Chondrocyte (in vitro differentiated cells): ENCODE data around the gene LMCD1. TPM values are rescaled to one million over a fixed set of nuclear protein-coding genes. Genes with fewer than 3 reads are reported as not detected.

Source experiments
- DNase-seq: peaks from one replicate; pipeline ENCODE4 v3.0.0; 2021; ENCODE audit warnings: mixed read lengths, low spot score
- H3K27ac Mint-ChIP-seq: one replicate; pipeline ENCODE4 v1.8.0; 2021; ENCODE audit warnings: mild to moderate bottlenecking, moderate library complexity, mixed read lengths; ENCODE audit not compliant: unreplicated experiment
- H3K27me3 Mint-ChIP-seq: 2 replicates; pipeline ENCODE4 v1.8.0; 2021; ENCODE audit warnings: low read depth, mixed read lengths
- H3K36me3 Mint-ChIP-seq: 2 replicates; pipeline ENCODE4 v1.8.0; 2021; ENCODE audit warnings: low read depth, mixed read lengths
- H3K4me1 Mint-ChIP-seq: 2 replicates; pipeline ENCODE4 v1.8.0; 2021; ENCODE audit warnings: low read depth, mild to moderate bottlenecking, mixed read lengths
- H3K4me3 Mint-ChIP-seq: one replicate; pipeline ENCODE4 v1.8.0; 2021; ENCODE audit warnings: mild to moderate bottlenecking, moderate library complexity, mixed read lengths; ENCODE audit not compliant: unreplicated experiment
- H3K9me3 Mint-ChIP-seq: 2 replicates; pipeline ENCODE4 v1.8.0; 2021; ENCODE audit warnings: low read depth, mixed read lengths
- CTCF ChIP-seq: fragments of 200-600 bp; sonication (generic); IDR thresholded peaks from 2 replicates; pipeline ENCODE4 v1.5.0; 2021; ENCODE audit warnings: antibody characterized with exemption, mild to moderate bottlenecking, moderate library complexity
- total RNA-seq: library from RNA; stranded (reverse); gene quantifications from 3 replicates; pipeline ENCODE4 v1.2.1, GENCODE V29; 2021

The LMCD1 gene
- total RNA-seq, 1 donor from 2014 or later, result 263 TPM

- H3K9me3 Mint-ChIP-seq, result peaks cover 2% of the 10 kb centered on the region
- peak overlapping the region; percentile 98 for H3K27ac Mint-ChIP-seq
- TF ChIP-seq CTCF, result no peak
- peaks cover 70% of the 10 kb centered on the region for H3K4me1 Mint-ChIP-seq
- H3K36me3 Mint-ChIP-seq, result peaks cover 38% of the 10 kb centered on the region
- no peak overlapping the region for H3K4me3 Mint-ChIP-seq
- no peaks in the 10 kb centered on the region for H3K27me3 Mint-ChIP-seq
- DNase-seq, result no peak
Measured at GRCh38 chr3:8562081-8562595, 60.5 kb downstream of the LMCD1 start.

- Mint-ChIP-seq H3K4me3 (no peak overlapping the region), H3K36me3 (peaks cover 40% of the 10 kb centered on the region), H3K4me1 (peaks cover 65% of the 10 kb centered on the region), H3K27me3 (no peaks in the 10 kb centered on the region), H3K27ac (peak overlapping the region; percentile 68), H3K9me3 (peaks cover 2% of the 10 kb centered on the region)
- no peak for TF ChIP-seq CTCF
- no peak for DNase-seq
Measured at GRCh38 chr3:8563146-8563545, 61.5 kb downstream of the LMCD1 start.

- TF ChIP-seq CTCF, result no peak
- H3K4me1 Mint-ChIP-seq, result peaks cover 63% of the 10 kb centered on the region
- H3K9me3 Mint-ChIP-seq, result peaks cover 2% of the 10 kb centered on the region
- no peaks in the 10 kb centered on the region for H3K27me3 Mint-ChIP-seq
- peaks cover 41% of the 10 kb centered on the region for H3K36me3 Mint-ChIP-seq
- H3K4me3 Mint-ChIP-seq, result no peak overlapping the region
- peak overlapping the region; percentile 68 for H3K27ac Mint-ChIP-seq
- no peak for DNase-seq
Measured at GRCh38 chr3:8563597-8563996, 62.0 kb downstream of the LMCD1 start.

GRCh38 chr3:8565376-8565775 lies 63.8 kb downstream of the LMCD1 start:
- Mint-ChIP-seq H3K4me3 (no peak overlapping the region), H3K27ac (peak overlapping the region; percentile 61), H3K36me3 (peaks cover 49% of the 10 kb centered on the region), H3K9me3 (no peaks in the 10 kb centered on the region), H3K4me1 (peaks cover 57% of the 10 kb centered on the region), H3K27me3 (no peaks in the 10 kb centered on the region)
- DNase-seq, result no peak
- TF ChIP-seq CTCF, result no peak

- Mint-ChIP-seq H3K36me3 (peaks cover 63% of the 10 kb centered on the region), H3K27me3 (no peaks in the 10 kb centered on the region), H3K27ac (peak overlapping the region; percentile 45)
Measured at GRCh38 chr3:8567784-8568575, 66.4 kb downstream of the LMCD1 start.

More at GRCh38 chr3:8567784-8568575, 66.4 kb downstream of the LMCD1 start:
- no peak for TF ChIP-seq CTCF
- no peak for DNase-seq
- Mint-ChIP-seq H3K4me3 (no peak overlapping the region), H3K9me3 (no peaks in the 10 kb centered on the region), H3K4me1 (peaks cover 53% of the 10 kb centered on the region)
